HepG2 (cell line): ENCODE data around the gene MZF1. TPM values are rescaled to one million over a fixed set of nuclear protein-coding genes. Genes with fewer than 3 reads are reported as not detected.

Source experiments
- ATAC-seq: fragments of 200-7000 bp; cut with Tn5 transposase; 3 replicates; pipeline ENCODE4 v1.9.1; 2020; ENCODE audit warnings: mild to moderate bottlenecking, moderate library complexity
- BruUV-seq: library from RNA; stranded (reverse); fragments of 400-500 nt; replicated peaks from 2 replicates; lab custom pipeline; 2021; lab: Mats Ljungman, UMichigan
- CTCF ChIA-PET: fragments of 300-600 bp; formaldehyde crosslinking; extraction: SDS; loops from one replicate; lab custom pipeline; 2021; ENCODE audit warnings: low total read pairs, inconsistent platforms, low intra/inter-chr PET ratio; lab: Yijun Ruan, JAX
- POLR2A ChIA-PET: fragments of 350-600 bp; sonication (Branson Sonifier 250); formaldehyde crosslinking; loops from one replicate; lab custom pipeline; 2020; ENCODE audit warnings: antibody characterized with exemption, inconsistent platforms; lab: Yijun Ruan, JAX
- DNase-seq: peaks from one replicate; pipeline ENCODE4 v3.0.0-alpha.2; 2015; ENCODE audit warnings: low spot score
- FAIRE-seq: peaks from 3 replicates; lab custom pipeline; 2011; peaks lifted over from hg19 to GRCh38; lab: Jason Lieb, UNC
- H2AFZ ChIP-seq: one replicate; pipeline ENCODE4 v1.6.1; 2011; ENCODE audit warnings: low read length, inconsistent platforms
- H3K27ac ChIP-seq: fragments of 300-600 bp; 3 replicates; pipeline ENCODE4 v1.8.0; 2011; ENCODE audit warnings: mixed run types, mild to moderate bottlenecking, mixed read lengths, low read length, inconsistent platforms; ENCODE audit not compliant: insufficient read depth; ENCODE audit errors: extremely low read length
- H3K27me3 ChIP-seq, 2 experiments: fragments of 200-600 bp in 1 of 2; 2 replicates in 1 of 2; 3 replicates in 1 of 2; pipeline versions ENCODE4 v1.6.0 to v1.8.0; 2011; ENCODE audit warnings: low read length in 2 of 2, mild to moderate bottlenecking in 2 of 2, moderate library complexity in 2 of 2, inconsistent platforms in 1 of 2; ENCODE audit not compliant: insufficient read depth in 2 of 2, control insufficient read depth in 1 of 2
- H3K36me3 ChIP-seq, 2 experiments: fragments of 200-600 bp in 1 of 2; replicated peaks in 1 of 2; 2 replicates in 1 of 2; 3 replicates in 1 of 2; pipeline versions ENCODE4 v1.5.1 to v1.8.0; 2011; ENCODE audit warnings: low read length in 2 of 2, inconsistent platforms in 1 of 2; ENCODE audit not compliant: insufficient read depth in 2 of 2, control insufficient read depth in 1 of 2
- H3K4me1 ChIP-seq: 2 replicates; pipeline ENCODE4 v1.5.1; 2012; ENCODE audit warnings: low read length, inconsistent platforms; ENCODE audit not compliant: insufficient read depth
- H3K4me2 ChIP-seq: 2 replicates; pipeline ENCODE4 v1.6.0; 2011; ENCODE audit warnings: low read depth, low read length, inconsistent platforms
- H3K4me3 ChIP-seq, 3 experiments: fragments of 200-600 bp in 1 of 3; sonication (generic), shearing (Covaris generic) in 1 of 3; replicated peaks in 1 of 3; 2 replicates each; pipeline ENCODE4 v1.5.1; 2011 to 2016; ENCODE audit warnings: low read length in 3 of 3, inconsistent platforms in 2 of 3, low read depth in 2 of 3, mild to moderate bottlenecking in 2 of 3, control low read depth in 1 of 3, mixed read lengths in 1 of 3; ENCODE audit not compliant: insufficient read depth in 1 of 3
- H3K79me2 ChIP-seq: one replicate; pipeline ENCODE4 v1.6.1; 2011; ENCODE audit warnings: low read length, inconsistent platforms; ENCODE audit not compliant: insufficient read depth
- H3K9ac ChIP-seq: 2 replicates; pipeline ENCODE4 v1.6.0; 2011; ENCODE audit warnings: mild to moderate bottlenecking, low read depth, low read length, inconsistent platforms; ENCODE audit not compliant: insufficient read depth
- H3K9me3 ChIP-seq: 2 replicates; pipeline ENCODE4 v1.5.1; 2012; ENCODE audit warnings: mild to moderate bottlenecking, low read length
- H4K20me1 ChIP-seq: 2 replicates; pipeline ENCODE4 v1.6.0; 2011; ENCODE audit warnings: inconsistent platforms, mild to moderate bottlenecking, low read length, moderate library complexity; ENCODE audit not compliant: insufficient read depth
- CBFB ChIP-seq: sonication (generic); formaldehyde crosslinking; IDR thresholded peaks from 2 replicates; pipeline ENCODE4 v1.4.0; 2020; ENCODE audit warnings: missing genetic modification reagents
- GABPA ChIP-seq, 2 experiments: IDR thresholded peaks; 2 replicates each; pipeline ENCODE4 v1.6.1; 2011 to 2016; ENCODE audit warnings: low read depth in 2 of 2, low read length in 1 of 2, missing biosample characterization in 1 of 2, missing genetic modification characterization in 1 of 2
- GATAD2A ChIP-seq: IDR thresholded peaks from 2 replicates; pipeline ENCODE4 v1.6.1; 2016
- GTF3A ChIP-seq: sonication (generic); formaldehyde crosslinking; conservative IDR thresholded peaks from 2 replicates; pipeline ENCODE4 v1.4.0; 2020; ENCODE audit warnings: mild to moderate bottlenecking, missing genetic modification reagents
- HNRNPK ChIP-seq: fragments of 200-400 bp; formaldehyde crosslinking; IDR thresholded peaks from 2 replicates; pipeline ENCODE4 v1.6.1; 2018; ENCODE audit warnings: low read length, low read depth, moderate library complexity, mild to moderate bottlenecking; ENCODE audit not compliant: poor library complexity, severe bottlenecking
- HNRNPL ChIP-seq: fragments of 200-400 bp; formaldehyde crosslinking; IDR thresholded peaks from 2 replicates; pipeline ENCODE4 v1.6.1; 2017; ENCODE audit warnings: mild to moderate bottlenecking, low read depth, low read length
- HNRNPUL1 ChIP-seq: fragments of 200-400 bp; formaldehyde crosslinking; IDR thresholded peaks from 2 replicates; pipeline ENCODE4 v1.6.1; 2017; ENCODE audit warnings: low read depth, mild to moderate bottlenecking, low read length, moderate library complexity
- KMT2A ChIP-seq: sonication (generic); formaldehyde crosslinking; IDR thresholded peaks from 2 replicates; pipeline ENCODE4 v1.4.0; 2020; ENCODE audit warnings: missing genetic modification reagents
- MXI1 ChIP-seq: IDR thresholded peaks from 3 replicates; pipeline ENCODE4 v1.6.1; 2012; ENCODE audit warnings: low read depth, low read length, inconsistent platforms, borderline replicate concordance
- MYC ChIP-seq: sonication (generic); formaldehyde crosslinking; IDR thresholded peaks from 2 replicates; pipeline ENCODE4 v1.9.0; 2021; ENCODE audit warnings: missing genetic modification reagents, borderline replicate concordance
- NR2C2 ChIP-seq: sonication (generic); formaldehyde crosslinking; IDR thresholded peaks from 2 replicates; pipeline ENCODE4 v1.4.0; 2020; ENCODE audit warnings: missing genetic modification reagents, mild to moderate bottlenecking, moderate library complexity, borderline replicate concordance
- REPIN1 ChIP-seq: sonication (generic); formaldehyde crosslinking; IDR thresholded peaks from 2 replicates; pipeline ENCODE4 v1.8.0; 2022; ENCODE audit warnings: missing genetic modification reagents, low read depth, mild to moderate bottlenecking, borderline replicate concordance
- ZC3H13 ChIP-seq: sonication (generic); formaldehyde crosslinking; IDR thresholded peaks from 2 replicates; pipeline ENCODE4 v1.8.1; 2023; ENCODE audit warnings: mild to moderate bottlenecking, missing genetic modification reagents, moderate library complexity
- ZFY ChIP-seq: sonication (generic); formaldehyde crosslinking; IDR thresholded peaks from 2 replicates; pipeline ENCODE4 v1.4.0; 2020; ENCODE audit warnings: missing genetic modification reagents
- ZNF121 ChIP-seq: sonication (generic); formaldehyde crosslinking; IDR thresholded peaks from 2 replicates; pipeline ENCODE4 v1.5.0; 2020; ENCODE audit warnings: mild to moderate bottlenecking, missing genetic modification reagents
- ZNF274 ChIP-seq: sonication (generic); formaldehyde crosslinking; IDR thresholded peaks from 2 replicates; pipeline ENCODE4 v1.5.1; 2020; ENCODE audit warnings: mild to moderate bottlenecking, missing genetic modification reagents
- ZNF549 ChIP-seq: sonication (generic); formaldehyde crosslinking; IDR thresholded peaks from 2 replicates; pipeline ENCODE4 v1.5.0; 2020; ENCODE audit warnings: missing genetic modification reagents
- ZNF616 ChIP-seq: sonication (generic); formaldehyde crosslinking; IDR thresholded peaks from 2 replicates; pipeline ENCODE4 v1.5.0; 2020; ENCODE audit warnings: low read depth, mild to moderate bottlenecking, missing genetic modification reagents
- ZNF709 ChIP-seq: sonication (generic); formaldehyde crosslinking; IDR thresholded peaks from 2 replicates; pipeline ENCODE4 v1.5.0; 2020; ENCODE audit warnings: mild to moderate bottlenecking, missing genetic modification reagents
- ZNF713 ChIP-seq: sonication (generic); formaldehyde crosslinking; IDR thresholded peaks from 2 replicates; pipeline ENCODE4 v1.4.0; 2020; ENCODE audit warnings: mild to moderate bottlenecking, missing genetic modification reagents
- WGBS: methylation state at CpG from one replicate; pipeline ENCODE4 v1.1.6; 2017; ENCODE audit warnings: low lambda C conversion rate; 5-methylcytosine and 5-hydroxymethylcytosine counted together
- in situ Hi-C: cut with HindIII; loops from 2 replicates; pipeline ENCODE4 v1.10.0; 2017; ENCODE audit warnings: low pct_unique_long_range_greater_than_20kb; ENCODE audit not compliant: extremely low pct_ligation_motif_present
- intact Hi-C: fragments of 100-400 bp; cut with micrococcal nuclease; formaldehyde crosslinking; loops from one replicate; pipeline ENCODE4 v1.10.0; 2022; ENCODE audit not compliant: unreplicated experiment
- polyA plus RNA-seq, 8 experiments: library from polyadenylated mRNA; depleted of rRNA in 3 of 8; stranded (reverse) in 7 of 8; unstranded in 1 of 8; fragments of >200 nt; fragmentation: Illumina TruSeq in 4 of 8; extraction: Trizol in 4 of 8; gene quantifications; 2 replicates each; pipeline versions ENCODE4 v1.2.1 to v1.2.3, GENCODE V29; 2011 to 2016; ENCODE audit warnings: low read depth in 4 of 8, missing spikeins in 1 of 8, mixed read lengths in 1 of 8; ENCODE audit not compliant: insufficient read depth in 1 of 8
- total RNA-seq, 5 experiments: library from RNA; depleted of rRNA; stranded (reverse); fragments of >200 nt; fragmentation: Illumina TruSeq; extraction: Trizol; gene quantifications; 2 replicates each; pipeline ENCODE4 v1.2.3, GENCODE V29; 2016; ENCODE audit warnings: low read depth in 1 of 5
- TF ChIP-seq, protein P1 (sequence below): sonication (generic); formaldehyde crosslinking; IDR thresholded peaks from 2 replicates; pipeline ENCODE4 v1.5.0; 2020; ENCODE audit warnings: missing genetic modification reagents
- TF ChIP-seq, protein P2 (sequence below): IDR thresholded peaks from 2 replicates; pipeline ENCODE4 v1.6.1; 2016
- TF ChIP-seq, protein P3 (sequence below): sonication (generic); formaldehyde crosslinking; IDR thresholded peaks from 2 replicates; pipeline ENCODE4 v1.4.0; 2020; ENCODE audit warnings: mild to moderate bottlenecking, missing genetic modification reagents

The MZF1 gene
- total and polyA plus RNA-seq, 2 of the 13 experiments (the other 11 are each of a cell fraction or from before 2014, with no cell fraction given) = 3.1 to 8.1 TPM

DNA sequence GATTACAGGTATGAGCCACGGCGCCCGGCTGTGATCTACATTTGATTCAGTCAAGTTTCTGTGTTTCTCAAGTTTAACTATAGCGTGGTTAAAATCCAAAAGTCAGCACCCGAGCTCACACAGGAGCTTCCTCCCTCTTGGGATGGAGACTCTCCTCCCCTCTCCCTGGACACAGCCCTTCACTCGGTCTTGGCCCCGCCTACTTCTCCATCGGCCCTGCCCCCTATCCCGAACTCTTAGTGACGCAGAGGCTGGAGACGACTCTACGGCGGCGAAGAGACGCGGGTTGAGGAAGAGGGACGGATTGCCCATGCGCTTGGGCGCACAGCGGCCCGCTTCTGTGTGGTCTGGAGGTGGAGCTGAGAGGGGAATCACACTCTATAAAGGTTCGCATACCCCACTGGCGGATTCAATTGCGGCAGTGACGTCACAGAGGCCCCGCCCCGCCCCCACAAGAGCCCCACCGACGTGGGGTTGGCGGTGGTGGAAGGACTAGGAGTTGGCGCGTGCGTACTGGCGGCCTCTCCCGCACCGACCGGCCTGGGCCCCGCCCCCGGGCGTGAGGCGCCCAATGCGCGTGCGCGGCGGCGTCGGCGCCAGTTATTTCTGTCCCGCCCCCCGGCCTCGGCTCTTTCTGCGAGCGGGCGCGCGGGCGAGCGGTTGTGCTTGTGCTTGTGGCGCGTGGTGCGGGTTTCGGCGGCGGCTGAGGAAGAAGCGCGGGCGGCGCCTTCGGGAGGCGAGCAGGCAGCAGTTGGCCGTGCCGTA, 29.1 kb downstream of the MZF1 start, which contains the start of gene TRIM28:
Gene TRIM28 (plus strand): TSS at position 239 of the 765 bp plus-strand sequence. CDS start 694 bp downstream, outside the sequence.
- no peaks in the 10 kb centered on the region; a peak in 2 of 5 replicates for H3K27me3 ChIP-seq
- H4K20me1 ChIP-seq = peaks cover 33% of the 10 kb centered on the region
- intact Hi-C loops (no loop called here), in situ Hi-C loops (no loop called here)
- CTCF ChIA-PET = no interaction called here
- H3K27ac ChIP-seq = peak within 1 kb of the TSS; percentile 80
- no peak within 1 kb of the TSS for H2AFZ ChIP-seq
- peak within 1 kb of the TSS; percentile 91 to 99 (median 96) for H3K4me3 ChIP-seq
- peak; percentile 96 for DNase-seq
- H3K79me2 ChIP-seq = peaks cover 38% of the 10 kb centered on the region
- BruUV-seq = TSS peak; percentile 89
- 1% methylated on average over 10 of the region's 73 CpGs for WGBS
- peak; percentile 92 for ATAC-seq
- peak within 1 kb of the TSS; percentile 97 for H3K4me2 ChIP-seq
- FAIRE-seq = peak; percentile 93
- POLR2A ChIA-PET = interaction anchor here (0.5 to 3.6 kb wide), 20 partner anchors 9 to 360 kb away, joined by 3 to 59 read pairs (median 4); partner anchors contain the start of genes CHMP2A, MZF1, SLC27A5 and UBE2M
- H3K36me3 ChIP-seq = peaks cover 19 to 33% of the 10 kb centered on the region in 2 experiments
- no peaks in the 10 kb centered on the region for H3K9me3 ChIP-seq
- peaks cover 24% of the 10 kb centered on the region for H3K4me1 ChIP-seq
- H3K9ac ChIP-seq = peak within 1 kb of the TSS; percentile 85
- peak; percentile 90; the same call in 1 of the 2 replicates for TF ChIP-seq ZC3H13 (CRISPR knock-in tag)
- TF ChIP-seq ZNF549 (CRISPR knock-in tag) = no peak
- peak; percentile 64 for TF ChIP-seq NR2C2 (CRISPR knock-in tag)
- TF ChIP-seq KMT2A = 0 out of 2 replicates have a peak, but pooled peaks have one; percentile 21
- peak; percentile 87 for TF ChIP-seq MYC (CRISPR knock-in tag)
- TF ChIP-seq, protein P1, sequence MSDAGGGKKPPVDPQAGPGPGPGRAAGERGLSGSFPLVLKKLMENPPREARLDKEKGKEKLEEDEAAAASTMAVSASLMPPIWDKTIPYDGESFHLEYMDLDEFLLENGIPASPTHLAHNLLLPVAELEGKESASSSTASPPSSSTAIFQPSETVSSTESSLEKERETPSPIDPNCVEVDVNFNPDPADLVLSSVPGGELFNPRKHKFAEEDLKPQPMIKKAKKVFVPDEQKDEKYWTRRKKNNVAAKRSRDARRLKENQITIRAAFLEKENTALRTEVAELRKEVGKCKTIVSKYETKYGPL (CRISPR knock-in tag) = peak; percentile 70
- peak; percentile 12; the same call in 1 of the 3 replicates for TF ChIP-seq MXI1
- TF ChIP-seq CBFB (CRISPR knock-in tag) = 0 out of 2 replicates have a peak, but pooled peaks have one; percentile 73
- TF ChIP-seq GTF3A (CRISPR knock-in tag) = no peak
- no peak for TF ChIP-seq ZNF713 (CRISPR knock-in tag)
- TF ChIP-seq ZNF121 (CRISPR knock-in tag) = no peak
- TF ChIP-seq HNRNPK = no peak
- TF ChIP-seq HNRNPUL1 = no peak
- peak; percentile 53 for TF ChIP-seq GATAD2A (CRISPR knock-in tag)
- no peak for TF ChIP-seq GABPA (IDR thresholded peaks at IDR 0.05; ENCODE audit: low read depth, low read length)
- TF ChIP-seq GABPA (CRISPR knock-in tag; IDR thresholded peaks at IDR 0.05; ENCODE audit: low read depth) = peak; percentile 53
- TF ChIP-seq HNRNPL = no peak
- TF ChIP-seq ZFY (CRISPR knock-in tag) = peak; percentile 94
- peak; percentile 20; the same call in 1 of the 2 replicates for TF ChIP-seq ZNF616 (CRISPR knock-in tag)
- no peak; the same call in none of the 2 replicates for TF ChIP-seq REPIN1 (CRISPR knock-in tag)
- TF ChIP-seq ZNF709 (CRISPR knock-in tag) = no peak
- TF ChIP-seq, protein P2, sequence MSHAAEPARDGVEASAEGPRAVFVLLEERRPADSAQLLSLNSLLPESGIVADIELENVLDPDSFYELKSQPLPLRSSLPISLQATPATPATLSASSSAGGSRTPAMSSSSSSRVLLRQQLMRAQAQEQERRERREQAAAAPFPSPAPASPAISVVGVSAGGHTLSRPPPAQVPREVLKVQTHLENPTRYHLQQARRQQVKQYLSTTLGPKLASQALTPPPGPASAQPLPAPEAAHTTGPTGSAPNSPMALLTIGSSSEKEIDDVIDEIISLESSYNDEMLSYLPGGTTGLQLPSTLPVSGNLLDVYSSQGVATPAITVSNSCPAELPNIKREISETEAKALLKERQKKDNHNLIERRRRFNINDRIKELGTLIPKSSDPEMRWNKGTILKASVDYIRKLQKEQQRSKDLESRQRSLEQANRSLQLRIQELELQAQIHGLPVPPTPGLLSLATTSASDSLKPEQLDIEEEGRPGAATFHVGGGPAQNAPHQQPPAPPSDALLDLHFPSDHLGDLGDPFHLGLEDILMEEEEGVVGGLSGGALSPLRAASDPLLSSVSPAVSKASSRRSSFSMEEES (CRISPR knock-in tag) = no peak
- TF ChIP-seq ZNF274 = no peak; the same call in 1 of the 2 replicates
- TF ChIP-seq, protein P3, sequence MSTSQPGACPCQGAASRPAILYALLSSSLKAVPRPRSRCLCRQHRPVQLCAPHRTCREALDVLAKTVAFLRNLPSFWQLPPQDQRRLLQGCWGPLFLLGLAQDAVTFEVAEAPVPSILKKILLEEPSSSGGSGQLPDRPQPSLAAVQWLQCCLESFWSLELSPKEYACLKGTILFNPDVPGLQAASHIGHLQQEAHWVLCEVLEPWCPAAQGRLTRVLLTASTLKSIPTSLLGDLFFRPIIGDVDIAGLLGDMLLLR (CRISPR knock-in tag) = peak; percentile 73
